GM12873 (cell line): ENCODE results near the gene NELL1.

Experiments used
- CTCF ChIP-seq: IDR thresholded peaks from 2 replicates; pipeline ENCODE4 v1.5.1; 2012; ENCODE audit warnings: low read depth, mild to moderate bottlenecking, moderate library complexity, low read length, control low read depth; ENCODE audit not compliant: insufficient read depth; ENCODE audit errors: missing control alignments

The NELL1 gene

DNA sequence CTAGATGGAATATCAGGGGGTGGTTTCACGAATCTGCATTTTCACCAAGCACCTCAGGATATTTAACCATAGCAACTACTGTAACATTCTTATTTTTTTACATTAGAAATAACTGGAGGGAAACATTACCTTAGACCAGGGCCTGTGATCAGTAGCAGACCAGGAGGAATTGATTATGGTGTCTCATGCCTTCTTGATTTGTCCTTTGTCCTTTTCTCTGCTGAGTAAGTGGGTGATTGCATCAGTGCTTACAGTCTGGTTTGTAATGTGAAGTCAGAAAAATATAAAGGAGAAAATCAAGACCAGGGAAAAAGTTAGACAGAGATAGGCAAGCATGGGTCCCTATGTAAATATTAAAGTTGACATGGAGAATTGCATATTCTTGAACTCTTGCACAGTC, 703.3 kb downstream of the NELL1 start:
- TF ChIP-seq CTCF = no peak

- no peak for TF ChIP-seq CTCF
Measured at GRCh38 chr11:21374376-21374775, 705.0 kb downstream of the NELL1 start.

DNA sequence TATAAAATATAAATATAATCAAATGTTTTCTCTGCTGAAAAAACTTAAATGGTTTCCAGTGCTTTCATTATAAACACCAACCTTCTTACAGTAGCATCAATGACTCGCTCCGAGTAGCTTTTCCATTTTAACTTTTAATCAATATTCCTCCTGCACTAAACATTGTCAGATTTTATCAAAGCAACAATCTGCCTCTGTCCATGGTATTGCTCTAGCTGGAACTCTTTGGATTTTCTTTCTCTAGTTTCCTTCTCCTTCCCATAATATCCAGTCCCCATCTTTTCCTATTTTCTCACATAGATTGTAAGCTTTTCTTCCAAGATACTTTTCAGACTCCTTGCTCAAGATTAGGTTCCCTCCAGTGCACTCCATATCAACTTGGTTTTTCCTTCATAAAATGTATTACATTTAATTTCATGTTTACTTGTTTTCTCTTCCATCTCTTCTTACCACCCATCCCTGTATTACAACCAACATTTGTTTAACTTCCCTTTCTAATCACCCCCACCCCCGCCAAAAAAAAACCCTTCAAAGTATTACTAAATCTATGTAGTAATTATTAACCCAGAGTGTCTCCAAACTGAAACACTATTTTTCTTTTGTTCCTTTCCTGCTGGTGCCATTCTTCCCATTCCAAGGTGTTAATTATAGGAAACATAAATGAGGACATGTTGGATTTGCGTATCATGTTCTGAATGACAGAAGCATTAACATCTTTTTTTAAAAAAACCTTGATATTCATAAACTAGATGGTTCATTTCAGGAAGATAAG, 716.5 kb downstream of the NELL1 start:
- TF ChIP-seq CTCF = no peak

- no peak for TF ChIP-seq CTCF
Measured at GRCh38 chr11:21390430-21390829, 721.0 kb downstream of the NELL1 start.

DNA sequence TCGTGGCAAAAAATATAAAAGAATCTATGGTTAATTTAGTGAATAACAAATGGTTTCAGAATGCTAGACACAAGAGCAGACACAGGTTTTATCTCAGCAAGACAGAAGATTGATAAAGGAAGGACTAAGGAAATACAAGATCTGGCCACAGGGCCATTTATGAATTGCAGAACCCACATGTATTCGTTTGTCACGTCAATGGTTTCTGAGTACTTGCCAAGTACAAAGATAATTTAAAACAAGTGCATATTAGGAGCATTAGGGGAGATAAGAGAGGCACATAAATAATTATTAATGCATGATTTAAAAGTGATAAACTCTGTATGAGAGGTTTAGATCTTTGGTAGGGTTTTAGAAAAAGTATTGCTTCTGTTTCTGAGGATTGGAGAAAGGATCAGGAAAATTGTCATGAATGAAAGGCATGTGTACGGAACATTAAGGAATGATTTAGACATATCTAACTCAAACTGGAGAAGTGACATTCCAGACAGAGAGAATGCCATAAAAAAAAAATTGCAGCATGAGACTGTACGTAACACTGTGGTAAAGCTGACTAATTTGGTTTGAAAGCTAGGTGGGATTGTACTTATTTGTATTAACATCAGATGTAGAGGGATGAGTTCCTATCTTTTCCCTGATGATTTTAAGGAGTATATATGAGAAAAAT, 727.1 kb downstream of the NELL1 start:
- TF ChIP-seq CTCF = no peak

DNA sequence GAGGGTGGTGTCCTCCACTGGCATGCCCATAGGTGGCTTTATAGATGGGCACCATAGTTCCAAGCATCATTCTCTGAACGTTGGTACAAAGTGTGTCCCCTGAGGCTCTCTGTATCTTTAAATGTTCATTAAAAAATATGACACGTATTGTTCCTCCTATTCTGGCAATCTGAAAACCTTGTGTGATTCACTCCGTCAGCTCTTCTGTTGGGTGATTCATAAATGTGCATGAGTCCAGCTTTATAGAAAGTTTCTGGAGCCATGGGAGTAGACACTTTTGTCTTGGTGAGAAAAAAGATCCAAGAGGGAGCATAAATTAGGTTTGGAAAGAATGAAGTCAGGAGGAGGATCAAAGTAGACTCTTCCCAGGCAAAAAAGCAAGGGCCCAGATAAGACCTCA, 728.8 kb downstream of the NELL1 start:
- TF ChIP-seq CTCF = no peak

DNA sequence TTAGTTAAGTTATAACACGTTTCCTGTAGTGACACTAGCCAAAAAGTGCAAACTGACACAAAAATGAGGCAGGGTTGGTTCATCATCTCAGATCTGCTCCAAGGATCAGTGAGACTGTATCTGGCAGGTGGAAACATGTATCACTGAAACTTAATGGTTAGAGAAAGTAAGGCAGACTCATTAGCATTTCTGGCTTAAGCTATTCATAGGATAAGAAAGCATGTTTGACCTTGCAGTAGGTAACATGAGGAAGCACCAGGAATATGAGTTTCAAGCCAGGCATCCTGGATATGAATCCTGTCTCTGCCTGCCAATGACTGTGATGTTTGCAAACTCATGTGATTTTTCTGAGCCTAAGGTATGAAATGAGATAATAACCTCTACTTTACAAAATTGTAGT, 732.1 kb downstream of the NELL1 start:
- no peak for TF ChIP-seq CTCF
